ENCODE results near the gene NUDT19.

DNA sequence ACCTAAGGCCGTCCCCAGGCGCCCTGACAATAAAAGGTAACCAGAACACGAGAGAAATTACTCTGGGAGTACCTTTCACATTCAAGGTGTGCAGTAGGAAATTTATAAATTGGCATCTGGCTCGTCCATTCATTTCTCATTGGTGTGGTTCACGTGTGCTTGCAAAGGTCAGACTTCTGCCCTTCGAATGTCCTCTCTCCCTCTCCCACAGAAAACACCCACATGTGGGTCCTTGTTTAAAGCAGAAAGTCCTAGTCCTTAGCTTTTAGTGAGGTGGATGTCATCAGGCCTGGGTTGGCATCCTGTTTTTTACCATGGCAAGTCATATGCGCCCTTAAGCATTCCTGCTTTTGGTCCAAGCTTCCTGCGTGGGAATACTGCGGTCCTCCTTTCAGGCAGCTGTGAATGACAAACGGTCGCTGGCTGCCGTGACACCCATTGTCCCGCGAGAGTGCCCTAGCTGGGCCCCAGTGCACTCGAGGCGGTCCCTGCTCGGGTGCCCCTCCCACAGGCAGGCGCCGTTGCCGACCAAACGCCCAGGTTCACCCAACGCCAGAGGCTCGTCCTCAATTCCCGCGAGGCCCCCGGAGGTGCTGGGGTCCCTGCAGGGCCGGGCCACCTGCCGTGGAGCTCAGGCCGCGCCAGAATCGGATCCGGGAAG is at the start of gene NUDT19:
- no peak for TF ChIP-seq EZH2 (IDR thresholded peaks at IDR 0.05; ENCODE audit: borderline replicate concordance, low read depth, low read length, poor library complexity, severe bottlenecking)
- TF ChIP-seq, protein P1, sequence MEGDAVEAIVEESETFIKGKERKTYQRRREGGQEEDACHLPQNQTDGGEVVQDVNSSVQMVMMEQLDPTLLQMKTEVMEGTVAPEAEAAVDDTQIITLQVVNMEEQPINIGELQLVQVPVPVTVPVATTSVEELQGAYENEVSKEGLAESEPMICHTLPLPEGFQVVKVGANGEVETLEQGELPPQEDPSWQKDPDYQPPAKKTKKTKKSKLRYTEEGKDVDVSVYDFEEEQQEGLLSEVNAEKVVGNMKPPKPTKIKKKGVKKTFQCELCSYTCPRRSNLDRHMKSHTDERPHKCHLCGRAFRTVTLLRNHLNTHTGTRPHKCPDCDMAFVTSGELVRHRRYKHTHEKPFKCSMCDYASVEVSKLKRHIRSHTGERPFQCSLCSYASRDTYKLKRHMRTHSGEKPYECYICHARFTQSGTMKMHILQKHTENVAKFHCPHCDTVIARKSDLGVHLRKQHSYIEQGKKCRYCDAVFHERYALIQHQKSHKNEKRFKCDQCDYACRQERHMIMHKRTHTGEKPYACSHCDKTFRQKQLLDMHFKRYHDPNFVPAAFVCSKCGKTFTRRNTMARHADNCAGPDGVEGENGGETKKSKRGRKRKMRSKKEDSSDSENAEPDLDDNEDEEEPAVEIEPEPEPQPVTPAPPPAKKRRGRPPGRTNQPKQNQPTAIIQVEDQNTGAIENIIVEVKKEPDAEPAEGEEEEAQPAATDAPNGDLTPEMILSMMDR (conservative IDR thresholded peaks at IDR 0.05; ENCODE audit: low read depth, low read length): no peak
